Pancreas (tissue), 10 donors: Measurements from ENCODE around the gene RBM19. TPM values are rescaled to one million over a fixed set of nuclear protein-coding genes. Genes with fewer than 3 reads are reported as not detected.

ENCODE experiments used
- ATAC-seq, 4 donors: fragments of 200-7000 bp; cut with Tn5 transposase; one replicate each; pipeline versions ENCODE4 v1.8.0 to v1.9.1; 2020; ENCODE audit warnings: mild to moderate bottlenecking in 4 of 4, moderate library complexity in 4 of 4
- DNase-seq, 6 donors: peaks; one replicate each; pipeline ENCODE4 v3.0.0-alpha.2; 2020
- FAIRE-seq: peaks from 2 replicates; lab custom pipeline; 2012; peaks lifted over from hg19 to GRCh38; lab: Jason Lieb, UNC
- H3K27ac ChIP-seq, 4 donors: fragments of 200-600 bp; sonication (generic); 1 replicate in 3 of 4; 2 replicates in 1 of 4; pipeline versions ENCODE4 v1.5.0 to v1.8.0; 2020
- H3K27me3 ChIP-seq, 4 donors: fragments of 200-600 bp; one replicate each; pipeline ENCODE4 v1.8.0; 2021
- H3K36me3 ChIP-seq, 3 donors: fragments of 200-600 bp; sonication (generic) in 1 of 3; one replicate each; pipeline versions ENCODE4 v1.5.0 to v1.8.0; 2020 to 2021
- H3K4me1 ChIP-seq, 3 donors: fragments of 200-600 bp; one replicate each; pipeline ENCODE4 v1.8.0; 2021
- H3K4me3 ChIP-seq, 4 donors: fragments of 200-600 bp; sonication (generic) in 2 of 4; one replicate each; pipeline versions ENCODE4 v1.5.0 to v1.8.0; 2020 to 2021
- H3K9me3 ChIP-seq, 4 donors: fragments of 200-600 bp; one replicate each; pipeline ENCODE4 v1.8.0; 2021
- CTCF ChIP-seq, 4 donors: fragments of 200-600 bp; sonication (generic) in 3 of 4; IDR thresholded peaks; one replicate each; pipeline versions ENCODE4 v1.5.0 to v1.8.0; 2021; ENCODE audit warnings: antibody characterized with exemption in 4 of 4
- WGBS, 2 donors: extraction: QIAGEN DNeasy Blood & Tissue Kit; methylation state at CpG; one replicate each; pipeline ENCODE4 v1.1.7; 2013; 5-methylcytosine and 5-hydroxymethylcytosine counted together
- intact Hi-C, 3 donors: fragments of 100-400 bp; cut with DNase I; formaldehyde crosslinking; loops; one replicate each; pipeline versions ENCODE4 v1.11.1 to v1.14.2; 2022
- polyA plus RNA-seq, 2 donors: library from polyadenylated mRNA; stranded (reverse); fragments of 200-250 nt; gene quantifications; one replicate each; pipeline ENCODE4 v1.2.3, GENCODE V29; 2013
- total RNA-seq, 6 donors: library from RNA; stranded (reverse); fragmentation: NEBNext Ultra II Directional in 4 of 6; extraction: Animal tissue kit (Norgen Biotek cat#: 25700) in 4 of 6; gene quantifications; one replicate each; pipeline versions ENCODE4 v1.2.1 to v1.2.4, GENCODE V29; 2021 to 2023
- donor health status: healthy with polysubstance abuse.
- donor health status: DM: no; HTN: no; CAD: no; lungs with moderate emphysema.
- donor health status: DM: no; HTN: no; CAD: no.
- donor health status: control.
- donor health status: control.
- donor health status: Bipolar disorder and iron deficiency.
- donor health status: DM: yes; HTN: yes; CAD: no.
- donor health status: DM: no; HTN: no; CAD: no.
- donor health status: DM: no; HTN: no; CAD: no.
- donor health status: DM: yes; HTN: yes; CAD: no.

The RBM19 gene
- total and polyA plus RNA-seq, 8 donors, result 13.9 to 32.2 (median 15.8) TPM

GRCh38 chr12:113870035-113870434 is 96.1 kb downstream of the RBM19 start:
- DNase-seq, result no peak
- TF ChIP-seq CTCF (IDR thresholded peaks at IDR 0.05), result no peak
- Histone ChIP-seq H3K4me3 (no peak overlapping the region), H3K27me3 (no peaks in the 10 kb centered on the region), H3K9me3 (no peaks in the 10 kb centered on the region), H3K4me1 (no peaks in the 10 kb centered on the region), H3K27ac (no peak overlapping the region), H3K36me3 (no peaks in the 10 kb centered on the region)
- intact Hi-C loops, result no loop called here
- WGBS, 2 donors, result 82 to 86% methylated on average over 8 of the region's 8 CpGs
- no peak for FAIRE-seq
- ATAC-seq, result peak in 1 of 4 donors; percentile 55

DNA sequence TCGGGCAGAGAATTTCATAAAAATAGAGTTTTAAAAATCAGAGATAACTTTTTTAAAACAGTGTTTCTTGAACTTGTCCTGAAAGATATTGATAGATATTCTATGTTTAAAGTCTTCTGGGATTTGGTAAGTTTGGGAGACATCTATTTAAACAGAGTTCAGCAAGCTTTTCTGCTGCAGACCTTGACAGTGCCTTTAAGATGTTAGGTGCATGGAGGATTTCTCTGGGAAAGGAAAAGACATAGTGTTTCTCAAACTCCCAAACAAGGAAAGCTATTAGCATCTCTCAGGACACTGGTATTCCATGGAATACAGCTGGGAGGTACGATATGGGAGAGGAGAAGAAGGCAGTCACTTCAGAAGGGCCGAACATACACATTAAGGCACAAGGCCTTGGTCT is 97.8 kb downstream of the RBM19 start:
- no peak for TF ChIP-seq CTCF (IDR thresholded peaks at IDR 0.05)
- H3K4me3 ChIP-seq, result no peak overlapping the region
- no peak overlapping the region for H3K27ac ChIP-seq
- no peaks in the 10 kb centered on the region for H3K36me3 ChIP-seq
- no peaks in the 10 kb centered on the region for H3K4me1 ChIP-seq
- intact Hi-C loops, result no loop called here
- FAIRE-seq, result no peak
- no peak for DNase-seq
- WGBS, 2 donors, result 92 to 96% methylated on average over 3 of the region's 3 CpGs
- no peak for ATAC-seq
- H3K27me3 ChIP-seq, result no peaks in the 10 kb centered on the region
- no peaks in the 10 kb centered on the region for H3K9me3 ChIP-seq

- Histone ChIP-seq H3K27me3 (no peaks in the 10 kb centered on the region), H3K9me3 (no peaks in the 10 kb centered on the region), H3K4me3 (no peak overlapping the region), H3K36me3 (no peaks in the 10 kb centered on the region), H3K4me1 (no peaks in the 10 kb centered on the region), H3K27ac (no peak overlapping the region)
- FAIRE-seq, result no peak
- 82 to 86% methylated on average over 6 of the region's 6 CpGs for WGBS, 2 donors
- intact Hi-C loops, result no loop called here
- DNase-seq, result no peak
- no peak for ATAC-seq
- TF ChIP-seq CTCF (IDR thresholded peaks at IDR 0.05), result no peak
Observed at GRCh38 chr12:113867258-113867657, 98.9 kb downstream of the RBM19 start.

DNA sequence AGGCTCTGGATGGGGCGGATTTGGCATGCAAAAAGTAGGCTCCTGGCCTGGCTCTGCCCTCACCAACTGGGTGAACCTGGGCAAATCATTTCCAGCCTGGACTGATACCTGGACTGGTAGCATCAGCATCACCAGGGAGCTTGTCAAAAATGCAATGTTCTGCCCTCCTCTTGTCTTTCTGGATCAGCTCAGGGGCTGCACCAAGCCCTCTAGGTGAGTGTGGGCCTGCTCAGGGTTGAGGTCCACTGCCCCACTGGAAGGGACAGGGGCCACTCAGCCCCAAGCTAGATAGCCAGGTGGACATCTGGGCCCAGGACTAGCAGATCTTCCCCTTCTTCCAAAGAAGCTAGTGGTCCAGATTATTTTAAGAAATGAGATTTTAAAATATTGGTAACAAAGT is 99.6 kb downstream of the RBM19 start:
- Histone ChIP-seq H3K4me3 (no peak overlapping the region), H3K27ac (no peak overlapping the region), H3K4me1 (no peaks in the 10 kb centered on the region), H3K27me3 (no peaks in the 10 kb centered on the region), H3K36me3 (no peaks in the 10 kb centered on the region), H3K9me3 (no peaks in the 10 kb centered on the region)
- intact Hi-C loops, result no loop called here
- ATAC-seq (no peak), DNase-seq (no peak), FAIRE-seq (no peak)
- whole genome bisulfite sequencing, 2 donors, result 91 to 100% methylated on average over 1 of the region's 1 CpG
- no peak for TF ChIP-seq CTCF (IDR thresholded peaks at IDR 0.05)

DNA sequence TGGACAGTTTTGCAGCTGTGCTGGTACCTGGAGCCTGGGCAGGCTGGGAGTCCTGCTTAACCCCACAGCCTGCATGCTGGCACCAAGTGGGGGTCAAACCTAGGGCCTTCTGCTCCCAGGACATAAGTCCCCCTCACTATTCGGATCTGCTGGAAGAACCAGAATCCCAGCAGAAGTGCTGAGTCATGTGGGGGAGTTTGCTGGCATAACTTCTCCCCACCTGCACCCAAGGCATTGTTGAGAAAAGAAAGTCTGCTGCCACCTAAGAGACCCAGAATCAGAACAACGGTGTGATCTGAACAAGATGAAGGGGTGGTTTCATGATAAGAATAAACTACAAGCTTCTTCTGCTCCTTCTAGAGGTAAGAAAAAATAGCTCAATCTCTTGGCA is 102.7 kb downstream of the RBM19 start:
- intact Hi-C loops, result no loop called here
- Histone ChIP-seq H3K4me1 (no peaks in the 10 kb centered on the region), H3K27ac (no peak overlapping the region), H3K27me3 (no peaks in the 10 kb centered on the region), H3K9me3 (no peaks in the 10 kb centered on the region), H3K36me3 (peaks cover 0 to 6% (median 3%) of the 10 kb centered on the region in 3 donors), H3K4me3 (no peak overlapping the region)
- TF ChIP-seq CTCF (IDR thresholded peaks at IDR 0.05), result no peak
- 90 to 98% methylated on average over 2 of the region's 2 CpGs for WGBS, 2 donors
- DNase-seq (no peak), FAIRE-seq (no peak), ATAC-seq (no peak)
